ENCODE measurements around the gene SORCS2. TPM values are rescaled to one million over a fixed set of nuclear protein-coding genes. Genes with fewer than 3 reads are reported as not detected.

The SORCS2 gene
- polyA plus RNA-seq, 3 donors = 0.46 to 0.55 TPM; not detected in 1

DNA sequence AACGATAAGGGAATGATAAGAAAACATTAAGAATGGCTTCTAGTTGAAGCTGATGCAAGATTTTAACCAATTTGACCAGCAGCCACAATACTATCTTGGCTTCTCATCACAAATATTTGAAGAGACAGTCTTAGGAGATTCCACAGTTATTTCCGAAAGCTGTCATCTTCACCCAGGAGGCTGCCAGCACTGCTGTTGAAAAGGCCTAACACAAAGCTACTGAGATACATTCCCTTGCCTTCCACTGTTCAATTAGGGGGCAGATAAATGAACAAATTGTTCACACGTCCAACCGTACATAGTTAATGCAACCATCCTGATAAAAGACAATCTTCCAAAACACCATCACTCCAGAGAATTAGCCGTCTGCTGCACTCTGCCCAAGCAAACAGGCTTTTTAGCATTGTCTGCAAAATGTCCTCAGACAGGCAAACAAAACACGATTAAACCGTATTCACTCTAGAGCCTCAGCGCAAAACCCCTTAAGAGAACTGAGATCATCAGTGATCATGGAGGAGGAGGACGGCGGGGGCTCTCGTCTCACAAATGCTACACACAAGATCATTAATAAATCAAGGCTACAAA, 432.1 kb downstream of the SORCS2 start:
- no peak for TF ChIP-seq CTCF (IDR thresholded peaks at IDR 0.05)
- Mint-ChIP-seq H3K36me3 (no peaks in the 10 kb centered on the region), H3K9me3 (peaks cover 0 to 12% (median 3%) of the 10 kb centered on the region in 7 donors), H3K27ac (peak overlapping the region in 1 of 7 donors; percentile 20), H3K4me1 (peaks cover 7% of the 10 kb centered on the region), H3K4me3 (no peak overlapping the region), H3K27me3 (ENCODE audit: low read depth in 3 of 3) (peaks cover 5 to 18% (median 14%) of the 10 kb centered on the region in 3 donors)
- H4K20me1 ChIP-seq (ENCODE audit: insufficient read depth, low read length) = no peaks in the 10 kb centered on the region
- 90% methylated on average over 5 of the region's 11 CpGs for WGBS (ENCODE audit: insufficient coverage)
- no peaks in the 10 kb centered on the region for H3K79me2 ChIP-seq (ENCODE audit: insufficient read depth, low read length)
- DNase-seq = no peak
- no peak overlapping the region for H3K4me3 ChIP-seq (replicated peaks in 1 of 3; ENCODE audit: low read depth in 2 of 3, low read length in 3 of 3)
- peaks cover 1 to 6% of the 10 kb centered on the region in 2 donors for H3K9me3 ChIP-seq (replicated peaks in 1 of 2; ENCODE audit: control insufficient read depth in 1 of 2, insufficient read depth in 1 of 2, low read length in 2 of 2)
- no peak overlapping the region for H2AFZ ChIP-seq (ENCODE audit: insufficient read depth, low read depth, low read length, poor library complexity, severe bottlenecking)
- no peak overlapping the region for H3K27ac ChIP-seq (ENCODE audit: low read depth in 1 of 2, low read length in 2 of 2)
- H3K36me3 ChIP-seq (replicated peaks in 1 of 2; ENCODE audit: control insufficient read depth in 1 of 2, insufficient read depth in 2 of 2, low read length in 2 of 2) = no peaks in the 10 kb centered on the region
- no peak overlapping the region for H3K9ac ChIP-seq (ENCODE audit: insufficient read depth, low read length, poor library complexity, severe bottlenecking)
- no peaks in the 10 kb centered on the region for H3K4me1 ChIP-seq (ENCODE audit: control insufficient read depth in 1 of 2, insufficient read depth in 2 of 2, low read length in 2 of 2)
- H3K4me2 ChIP-seq (replicated peaks; ENCODE audit: extremely low read depth, low read length, poor library complexity, severe bottlenecking) = no peak overlapping the region
- no peaks in the 10 kb centered on the region for H3K27me3 ChIP-seq (ENCODE audit: control insufficient read depth in 2 of 2, insufficient read depth in 2 of 2, low read length in 2 of 2)
- intact Hi-C loops (cut with micrococcal nuclease) = no loop called here

DNA sequence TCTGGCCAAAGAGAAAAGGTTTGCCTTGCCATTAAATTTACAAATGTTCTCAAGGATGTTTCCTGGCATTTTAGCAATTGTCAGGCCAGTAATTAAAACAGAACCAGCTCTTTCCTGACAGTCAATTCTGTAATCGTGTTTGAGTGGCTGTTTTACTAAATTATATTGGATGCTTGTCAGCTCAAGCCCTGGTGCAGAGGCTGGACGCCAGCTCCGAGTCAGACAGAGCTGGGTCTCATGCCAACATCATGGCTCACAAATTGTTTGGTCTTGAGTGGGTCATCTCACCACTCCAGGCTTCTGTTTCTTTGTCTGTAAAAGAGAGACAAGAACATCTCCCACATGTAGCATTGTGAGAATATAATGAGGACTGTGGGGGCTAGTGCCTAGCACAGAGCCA, 432.7 kb downstream of the SORCS2 start:
- H3K9me3 ChIP-seq (replicated peaks in 1 of 2; ENCODE audit: control insufficient read depth in 1 of 2, insufficient read depth in 1 of 2, low read length in 2 of 2) = peaks cover 6 to 12% of the 10 kb centered on the region in 2 donors
- no peak overlapping the region for H3K27ac ChIP-seq (ENCODE audit: low read depth in 1 of 2, low read length in 2 of 2)
- intact Hi-C loops (cut with micrococcal nuclease) = no loop called here
- H3K4me1 Mint-ChIP-seq = peaks cover 5% of the 10 kb centered on the region
- DNase-seq = no peak
- H4K20me1 ChIP-seq (ENCODE audit: insufficient read depth, low read length) = no peaks in the 10 kb centered on the region
- H3K27me3 ChIP-seq (ENCODE audit: control insufficient read depth in 2 of 2, insufficient read depth in 2 of 2, low read length in 2 of 2) = no peaks in the 10 kb centered on the region
- H3K36me3 Mint-ChIP-seq = no peaks in the 10 kb centered on the region
- H3K9ac ChIP-seq (ENCODE audit: insufficient read depth, low read length, poor library complexity, severe bottlenecking) = no peak overlapping the region
- H3K4me2 ChIP-seq (replicated peaks; ENCODE audit: extremely low read depth, low read length, poor library complexity, severe bottlenecking) = no peak overlapping the region
- no peaks in the 10 kb centered on the region for H3K79me2 ChIP-seq (ENCODE audit: insufficient read depth, low read length)
- no peaks in the 10 kb centered on the region for H3K36me3 ChIP-seq (replicated peaks in 1 of 2; ENCODE audit: control insufficient read depth in 1 of 2, insufficient read depth in 2 of 2, low read length in 2 of 2)
- no peak overlapping the region for H3K4me3 ChIP-seq (replicated peaks in 1 of 3; ENCODE audit: low read depth in 2 of 3, low read length in 3 of 3)
- H3K9me3 Mint-ChIP-seq = peaks cover 0 to 18% (median 9%) of the 10 kb centered on the region in 7 donors
- no peaks in the 10 kb centered on the region for H3K4me1 ChIP-seq (ENCODE audit: control insufficient read depth in 1 of 2, insufficient read depth in 2 of 2, low read length in 2 of 2)
- H3K27me3 Mint-ChIP-seq (ENCODE audit: low read depth in 3 of 3) = peaks cover 5 to 18% (median 15%) of the 10 kb centered on the region in 3 donors
- no CpG with 5 or more reads among the region's 3 CpGs for WGBS (ENCODE audit: insufficient coverage)
- no peak overlapping the region for H3K4me3 Mint-ChIP-seq
- H2AFZ ChIP-seq (ENCODE audit: insufficient read depth, low read depth, low read length, poor library complexity, severe bottlenecking) = no peak overlapping the region
- H3K27ac Mint-ChIP-seq = peak overlapping the region in 1 of 7 donors; percentile 79
- TF ChIP-seq CTCF (IDR thresholded peaks at IDR 0.05) = no peak

All from CD14-positive monocyte (primary cell).